ENCODE data around the gene ARHGEF28.

ARHGEF28 gene

GRCh38 chr5:73861313-73861988 lies 235.5 kb downstream of the ARHGEF28 start:
- DNase-seq (ENCODE audit: low spot score): no peak

- DNase-seq (ENCODE audit: low spot score): no peak
Observed at GRCh38 chr5:73862796-73863195, 236.8 kb downstream of the ARHGEF28 start.

GRCh38 chr5:73863876-73864275 lies 237.9 kb downstream of the ARHGEF28 start:
- DNase-seq (ENCODE audit: low spot score): no peak

- DNase-seq (ENCODE audit: low spot score): no peak
Observed at GRCh38 chr5:73865315-73865714, 239.3 kb downstream of the ARHGEF28 start.

- no peak for DNase-seq (ENCODE audit: low spot score)
Observed at GRCh38 chr5:73867345-73868335, 241.6 kb downstream of the ARHGEF28 start.

- DNase-seq (ENCODE audit: low spot score): no peak
Observed at GRCh38 chr5:73883646-73884045, 257.6 kb downstream of the ARHGEF28 start.

GRCh38 chr5:73887688-73888087 lies 261.7 kb downstream of the ARHGEF28 start:
- no peak for DNase-seq (ENCODE audit: low spot score)

- DNase-seq (ENCODE audit: low spot score): no peak
Observed at GRCh38 chr5:73890569-73890968, 264.6 kb downstream of the ARHGEF28 start.

- no peak for DNase-seq (ENCODE audit: low spot score)
Observed at GRCh38 chr5:73892218-73892617, 266.2 kb downstream of the ARHGEF28 start.

GRCh38 chr5:73892806-73893205 lies 266.8 kb downstream of the ARHGEF28 start:
- DNase-seq (ENCODE audit: low spot score): no peak

- no peak for DNase-seq (ENCODE audit: low spot score)
Observed at GRCh38 chr5:73893813-73894212, 267.8 kb downstream of the ARHGEF28 start.

GRCh38 chr5:73894860-73895259 lies 268.9 kb downstream of the ARHGEF28 start:
- DNase-seq (ENCODE audit: low spot score): no peak

GRCh38 chr5:73895471-73895870 lies 269.5 kb downstream of the ARHGEF28 start:
- DNase-seq (ENCODE audit: low spot score): no peak

GRCh38 chr5:73896097-73896496 lies 270.1 kb downstream of the ARHGEF28 start:
- DNase-seq (ENCODE audit: low spot score): no peak

- no peak for DNase-seq (ENCODE audit: low spot score)
Observed at GRCh38 chr5:73896668-73897067, 270.7 kb downstream of the ARHGEF28 start.

GRCh38 chr5:73897893-73898292 lies 271.9 kb downstream of the ARHGEF28 start:
- no peak for DNase-seq (ENCODE audit: low spot score)

GRCh38 chr5:73899055-73899454 lies 273.1 kb downstream of the ARHGEF28 start:
- no peak for DNase-seq (ENCODE audit: low spot score)

- DNase-seq (ENCODE audit: low spot score): no peak
Observed at GRCh38 chr5:73899916-73900315, 273.9 kb downstream of the ARHGEF28 start.

- DNase-seq (ENCODE audit: low spot score): no peak
Observed at GRCh38 chr5:73900566-73900965, 274.6 kb downstream of the ARHGEF28 start.

- DNase-seq (ENCODE audit: low spot score): no peak
Observed at GRCh38 chr5:73901043-73901442, 275.0 kb downstream of the ARHGEF28 start.

GRCh38 chr5:73901455-73901854 lies 275.5 kb downstream of the ARHGEF28 start:
- no peak for DNase-seq (ENCODE audit: low spot score)

GRCh38 chr5:73902327-73903051 lies 276.5 kb downstream of the ARHGEF28 start:
- DNase-seq (ENCODE audit: low spot score): peak; percentile 49
